GM12878 (cell line): ENCODE results near the gene CYSRT1. TPM values are rescaled to one million over a fixed set of nuclear protein-coding genes. Genes with fewer than 3 reads are reported as not detected.

ENCODE experiments used
- ATAC-seq: fragments of 200-7000 bp; cut with Tn5 transposase; 3 replicates; pipeline ENCODE4 v1.9.1; 2020; ENCODE audit warnings: mild to moderate bottlenecking, moderate library complexity
- BruUV-seq: library from RNA; stranded (reverse); fragments of 400-500 nt; replicated peaks from 2 replicates; lab custom pipeline; 2021; lab: Mats Ljungman, UMichigan
- CTCF ChIA-PET: fragments of 300-600 bp; sonication (Branson Sonifier 250); formaldehyde crosslinking; extraction: SDS; loops from one replicate; lab custom pipeline; 2021; ENCODE audit warnings: inconsistent platforms; lab: Yijun Ruan, JAX
- POLR2A ChIA-PET: fragments of 350-600 bp; formaldehyde crosslinking; extraction: SDS; loops from one replicate; lab custom pipeline; 2021; ENCODE audit warnings: inconsistent platforms; lab: Charles Lee
- RAD21 ChIA-PET: fragments of 300-600 bp; sonication (Branson Sonifier 250); formaldehyde crosslinking; loops from one replicate; lab custom pipeline; 2023; ENCODE audit warnings: antibody characterized with exemption; ENCODE audit not compliant: unreplicated experiment; lab: Charles Lee
- SMC1A ChIA-PET: fragments of 300-600 bp; sonication (Branson Sonifier 250); formaldehyde crosslinking; loops from one replicate; lab custom pipeline; 2023; ENCODE audit not compliant: unreplicated experiment, uncharacterized antibody; lab: Charles Lee
- DNase-seq: peaks from one replicate; pipeline ENCODE4 v3.0.0-alpha.2; 2011; ENCODE audit warnings: low read depth, low spot score
- FAIRE-seq: peaks from 3 replicates; lab custom pipeline; 2011; peaks lifted over from hg19 to GRCh38; lab: Jason Lieb, UNC
- H2AFZ ChIP-seq: 2 replicates; pipeline ENCODE4 v1.6.0; 2011; ENCODE audit warnings: low read depth, low read length, control low read depth; ENCODE audit not compliant: control insufficient read depth
- H3K27ac ChIP-seq: 2 replicates; pipeline ENCODE4 v1.5.1; 2011; ENCODE audit warnings: control low read depth; ENCODE audit not compliant: control insufficient read depth, insufficient read depth
- H3K27me3 ChIP-seq, 2 experiments: replicated peaks in 1 of 2; 2 replicates each; pipeline versions ENCODE4 v1.6.0 to v1.6.1; 2011; ENCODE audit warnings: low read length in 1 of 2; ENCODE audit not compliant: control insufficient read depth in 2 of 2, insufficient read depth in 2 of 2
- H3K36me3 ChIP-seq, 2 experiments: 2 replicates each; pipeline ENCODE4 v1.5.1; 2011; ENCODE audit warnings: low read length in 1 of 2; ENCODE audit not compliant: control insufficient read depth in 2 of 2, insufficient read depth in 2 of 2
- H3K4me1 ChIP-seq: 2 replicates; pipeline ENCODE4 v1.6.1; 2011; ENCODE audit warnings: mild to moderate bottlenecking, low read length, moderate library complexity, mixed read lengths; ENCODE audit not compliant: control insufficient read depth, insufficient read depth
- H3K4me2 ChIP-seq: 2 replicates; pipeline ENCODE4 v1.6.0; 2011; ENCODE audit warnings: control low read depth; ENCODE audit not compliant: control insufficient read depth, insufficient read depth
- H3K4me3 ChIP-seq: fragments of 200-600 bp; sonication (generic); 2 replicates; pipeline ENCODE4 v1.5.1; 2016
- H3K79me2 ChIP-seq: 2 replicates; pipeline ENCODE4 v1.6.0; 2011; ENCODE audit warnings: low read length; ENCODE audit not compliant: control insufficient read depth, insufficient read depth
- H3K9ac ChIP-seq: 2 replicates; pipeline ENCODE4 v1.8.0; 2011; ENCODE audit warnings: low read length, control low read depth, mixed read lengths; ENCODE audit not compliant: control insufficient read depth, insufficient read depth
- H3K9me3 ChIP-seq: replicated peaks from 3 replicates; pipeline ENCODE4 v1.5.1; 2011; ENCODE audit warnings: mild to moderate bottlenecking, low read length; ENCODE audit not compliant: control insufficient read depth, insufficient read depth
- H4K20me1 ChIP-seq: 2 replicates; pipeline ENCODE4 v1.6.0; 2011; ENCODE audit not compliant: control insufficient read depth, insufficient read depth
- BMI1 ChIP-seq: fragments of 450-650 bp; IDR thresholded peaks from 2 replicates; pipeline ENCODE4 v1.6.1; 2016; ENCODE audit warnings: mild to moderate bottlenecking, moderate library complexity, borderline replicate concordance
- IKZF2 ChIP-seq, 2 experiments: fragments of 450-650 bp; IDR thresholded peaks; 2 replicates each; pipeline ENCODE4 v1.6.1; 2017; ENCODE audit warnings: mild to moderate bottlenecking in 2 of 2, moderate library complexity in 2 of 2
- KDM1A ChIP-seq: fragments of 200-600 bp; sonication (generic); IDR thresholded peaks from 2 replicates; pipeline ENCODE4 v1.6.1; 2016; ENCODE audit warnings: borderline replicate concordance
- MYC ChIP-seq: IDR thresholded peaks from 2 replicates; pipeline ENCODE4 v1.6.1; 2011; ENCODE audit warnings: mild to moderate bottlenecking, low read length, moderate library complexity, inconsistent platforms; ENCODE audit not compliant: insufficient read depth, insufficient replicate concordance, insufficient read length, severe bottlenecking
- NFYA ChIP-seq: IDR thresholded peaks from 2 replicates; pipeline ENCODE4 v1.6.1; 2011; ENCODE audit warnings: low read depth, mild to moderate bottlenecking, low read length, improper control_type of control experiment, borderline replicate concordance
- SMARCA5 ChIP-seq: fragments of 450-650 bp; IDR thresholded peaks from 2 replicates; pipeline ENCODE4 v1.6.1; 2017; ENCODE audit warnings: mild to moderate bottlenecking
- SPI1 ChIP-seq: IDR thresholded peaks from 2 replicates; pipeline ENCODE4 v1.6.1; 2011; ENCODE audit warnings: low read depth, mild to moderate bottlenecking, low read length, moderate library complexity, borderline replicate concordance; ENCODE audit not compliant: insufficient read depth
- YBX1 ChIP-seq: fragments of 450-650 bp; IDR thresholded peaks from 2 replicates; pipeline ENCODE4 v1.6.1; 2016; ENCODE audit warnings: antibody characterized with exemption
- WGBS: methylation state at CpG from one replicate; pipeline ENCODE4 v1.1.6; 2016; ENCODE audit warnings: low lambda C conversion rate; ENCODE audit not compliant: insufficient replicate concordance, insufficient coverage; ENCODE audit errors: missing lambda C conversion rate; 5-methylcytosine and 5-hydroxymethylcytosine counted together
- in situ Hi-C: fragments of 300-500 bp; cut with MboI; formaldehyde crosslinking; loops from 9 replicates; pipeline ENCODE4 v1.14.3; 2018; ENCODE audit warnings: mixed read lengths
- intact Hi-C: fragments of 100-400 bp; cut with micrococcal nuclease; formaldehyde crosslinking; loops from one replicate; pipeline ENCODE4 v1.14.2; 2022; ENCODE audit not compliant: unreplicated experiment
- polyA plus RNA-seq, 11 experiments: library from polyadenylated mRNA; depleted of rRNA in 4 of 11; unstranded in 6 of 11; stranded (reverse) in 5 of 11; fragments of >200 nt; fragmentation: Nextera tagmentation in 4 of 11; fragmentation: Illumina TruSeq in 1 of 11; extraction: Ambion mirVana in 4 of 11; extraction: Trizol in 1 of 11; gene quantifications; 1 replicate in 1 of 11; 2 replicates in 10 of 11; pipeline versions ENCODE4 v1.2.1 to v1.2.3, GENCODE V29; 2011 to 2016; ENCODE audit warnings: inconsistent platforms in 2 of 11, missing spikeins in 2 of 11, low read depth in 1 of 11
- total RNA-seq, 4 experiments: library from RNA; depleted of rRNA in 3 of 4; stranded (reverse); fragments of >200 nt in 3 of 4; fragmentation: Illumina TruSeq in 1 of 4; extraction: Trizol in 1 of 4; gene quantifications; 2 replicates each; pipeline versions ENCODE4 v1.2.1 to v1.2.3, GENCODE V29; 2013 to 2021
- TF ChIP-seq, protein P1 (sequence below): fragments of 450-650 bp; IDR thresholded peaks from 2 replicates; pipeline ENCODE4 v1.6.1; 2016; ENCODE audit warnings: mild to moderate bottlenecking
- TF ChIP-seq, protein P2 (sequence below): fragments of 450-650 bp; IDR thresholded peaks from 2 replicates; pipeline ENCODE4 v1.6.1; 2017; ENCODE audit warnings: antibody characterized with exemption, mild to moderate bottlenecking, moderate library complexity
- TF ChIP-seq, protein P3 (sequence below): fragments of 450-650 bp; conservative IDR thresholded peaks from 2 replicates; pipeline ENCODE4 v1.6.1; 2017; ENCODE audit warnings: mild to moderate bottlenecking, moderate library complexity

Gene CYSRT1
- total and polyA plus RNA-seq, 10 of the 15 experiments (the other 5 are each of a cell fraction or from before 2014, with no cell fraction given) = 0.24 to 3.6 (median 0.97) TPM; not detected in 1

GRCh38 chr9:137188086-137188489 lies 36.9 kb upstream of the CYSRT1 start (continued):
- TF ChIP-seq SPI1 (no peak), BMI1 (no peak), SMARCA5 (no peak), MYC (no peak), YBX1 (no peak), IKZF2 (IDR thresholded peaks at IDR 0.05) (no peak)
- TF ChIP-seq, protein P1, sequence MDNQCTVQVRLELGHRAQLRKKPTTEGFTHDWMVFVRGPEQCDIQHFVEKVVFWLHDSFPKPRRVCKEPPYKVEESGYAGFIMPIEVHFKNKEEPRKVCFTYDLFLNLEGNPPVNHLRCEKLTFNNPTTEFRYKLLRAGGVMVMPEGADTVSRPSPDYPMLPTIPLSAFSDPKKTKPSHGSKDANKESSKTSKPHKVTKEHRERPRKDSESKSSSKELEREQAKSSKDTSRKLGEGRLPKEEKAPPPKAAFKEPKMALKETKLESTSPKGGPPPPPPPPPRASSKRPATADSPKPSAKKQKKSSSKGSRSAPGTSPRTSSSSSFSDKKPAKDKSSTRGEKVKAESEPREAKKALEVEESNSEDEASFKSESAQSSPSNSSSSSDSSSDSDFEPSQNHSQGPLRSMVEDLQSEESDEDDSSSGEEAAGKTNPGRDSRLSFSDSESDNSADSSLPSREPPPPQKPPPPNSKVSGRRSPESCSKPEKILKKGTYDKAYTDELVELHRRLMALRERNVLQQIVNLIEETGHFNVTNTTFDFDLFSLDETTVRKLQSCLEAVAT = peak; percentile 47; the same call in 1 of the 2 replicates

DNA sequence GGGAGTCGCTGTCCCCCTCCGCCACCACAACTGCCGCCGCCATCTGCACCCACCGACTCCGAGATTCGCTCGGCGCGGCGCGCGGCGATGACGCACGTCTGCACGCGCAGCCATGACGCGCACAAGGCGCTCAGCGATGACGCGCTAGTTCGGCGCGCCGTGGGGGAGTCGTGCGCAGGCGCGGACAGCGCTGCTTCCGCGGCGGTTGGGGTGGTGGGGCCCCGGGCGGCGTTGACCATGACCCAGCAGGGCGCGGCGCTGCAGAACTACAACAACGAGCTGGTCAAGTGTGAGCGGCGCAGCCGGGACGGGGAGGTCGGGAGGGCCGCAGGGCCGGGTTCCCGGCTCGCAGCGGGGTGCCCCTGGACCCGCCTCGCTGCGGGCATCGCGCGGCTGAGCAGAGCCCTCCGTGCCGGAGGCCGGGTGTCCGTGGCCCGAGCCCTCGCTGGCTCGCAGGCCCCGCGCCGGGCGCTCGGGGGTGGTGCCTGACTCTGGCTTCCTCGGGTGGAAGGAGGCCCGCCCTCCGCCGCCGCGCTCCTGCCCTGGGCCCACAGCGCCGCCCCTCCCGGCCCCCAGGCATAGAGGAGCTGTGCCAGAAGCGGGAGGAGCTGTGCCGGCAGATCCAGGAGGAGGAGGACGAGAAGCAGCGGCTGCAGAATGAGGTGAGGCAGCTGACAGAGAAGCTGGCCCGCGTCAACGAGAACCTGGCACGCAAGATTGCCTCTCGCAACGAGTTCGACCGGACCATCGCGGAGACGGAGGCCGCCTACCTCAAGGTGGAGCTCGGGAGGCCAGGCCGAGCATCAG lies 36.3 kb upstream of the CYSRT1 start, which contains the start of the genes ANAPC2 and SSNA1:
ANAPC2 (minus strand) TSS at position 71 of the 807 bp plus-strand sequence; CDS start at position 43, 28 bp downstream.
SSNA1 (plus strand) TSS at position 187 of the 807 bp plus-strand sequence; CDS start at position 238, 51 bp downstream.
- ATAC-seq = peak; percentile 92
- intact Hi-C loops = loop anchor here (5.0 kb wide), 2 partner anchors 34 to 61 kb away; partner anchors contain the start of gene RNF208
- TF ChIP-seq, protein P2, sequence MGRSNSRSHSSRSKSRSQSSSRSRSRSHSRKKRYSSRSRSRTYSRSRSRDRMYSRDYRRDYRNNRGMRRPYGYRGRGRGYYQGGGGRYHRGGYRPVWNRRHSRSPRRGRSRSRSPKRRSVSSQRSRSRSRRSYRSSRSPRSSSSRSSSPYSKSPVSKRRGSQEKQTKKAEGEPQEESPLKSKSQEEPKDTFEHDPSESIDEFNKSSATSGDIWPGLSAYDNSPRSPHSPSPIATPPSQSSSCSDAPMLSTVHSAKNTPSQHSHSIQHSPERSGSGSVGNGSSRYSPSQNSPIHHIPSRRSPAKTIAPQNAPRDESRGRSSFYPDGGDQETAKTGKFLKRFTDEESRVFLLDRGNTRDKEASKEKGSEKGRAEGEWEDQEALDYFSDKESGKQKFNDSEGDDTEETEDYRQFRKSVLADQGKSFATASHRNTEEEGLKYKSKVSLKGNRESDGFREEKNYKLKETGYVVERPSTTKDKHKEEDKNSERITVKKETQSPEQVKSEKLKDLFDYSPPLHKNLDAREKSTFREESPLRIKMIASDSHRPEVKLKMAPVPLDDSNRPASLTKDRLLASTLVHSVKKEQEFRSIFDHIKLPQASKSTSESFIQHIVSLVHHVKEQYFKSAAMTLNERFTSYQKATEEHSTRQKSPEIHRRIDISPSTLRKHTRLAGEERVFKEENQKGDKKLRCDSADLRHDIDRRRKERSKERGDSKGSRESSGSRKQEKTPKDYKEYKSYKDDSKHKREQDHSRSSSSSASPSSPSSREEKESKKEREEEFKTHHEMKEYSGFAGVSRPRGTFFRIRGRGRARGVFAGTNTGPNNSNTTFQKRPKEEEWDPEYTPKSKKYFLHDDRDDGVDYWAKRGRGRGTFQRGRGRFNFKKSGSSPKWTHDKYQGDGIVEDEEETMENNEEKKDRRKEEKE = 0 out of 2 replicates have a peak, but pooled peaks have one; percentile 20
- TF ChIP-seq, protein P3, sequence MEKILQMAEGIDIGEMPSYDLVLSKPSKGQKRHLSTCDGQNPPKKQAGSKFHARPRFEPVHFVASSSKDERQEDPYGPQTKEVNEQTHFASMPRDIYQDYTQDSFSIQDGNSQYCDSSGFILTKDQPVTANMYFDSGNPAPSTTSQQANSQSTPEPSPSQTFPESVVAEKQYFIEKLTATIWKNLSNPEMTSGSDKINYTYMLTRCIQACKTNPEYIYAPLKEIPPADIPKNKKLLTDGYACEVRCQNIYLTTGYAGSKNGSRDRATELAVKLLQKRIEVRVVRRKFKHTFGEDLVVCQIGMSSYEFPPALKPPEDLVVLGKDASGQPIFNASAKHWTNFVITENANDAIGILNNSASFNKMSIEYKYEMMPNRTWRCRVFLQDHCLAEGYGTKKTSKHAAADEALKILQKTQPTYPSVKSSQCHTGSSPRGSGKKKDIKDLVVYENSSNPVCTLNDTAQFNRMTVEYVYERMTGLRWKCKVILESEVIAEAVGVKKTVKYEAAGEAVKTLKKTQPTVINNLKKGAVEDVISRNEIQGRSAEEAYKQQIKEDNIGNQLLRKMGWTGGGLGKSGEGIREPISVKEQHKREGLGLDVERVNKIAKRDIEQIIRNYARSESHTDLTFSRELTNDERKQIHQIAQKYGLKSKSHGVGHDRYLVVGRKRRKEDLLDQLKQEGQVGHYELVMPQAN = peak; percentile 90
- TF ChIP-seq KDM1A = no peak
- TF ChIP-seq NFYA = no peak

More for the DNA sequence above, 36.3 kb upstream of the CYSRT1 start, which contains the start of the genes ANAPC2 and SSNA1:
- ChIA-PET CTCF (interaction anchor here (0.5 to 2.7 kb wide), 20 partner anchors 12 to 221 kb away, joined by 3 to 21 read pairs (median 6); partner anchors contain the start of genes CYSRT1, MAN1B1, RNF208 and RNF224), SMC1A (interaction anchor here (0.7 to 2.5 kb wide), 11 partner anchors 8 to 93 kb away, joined by 3 to 13 read pairs (median 4); partner anchors contain the start of gene TPRN), RAD21 (interaction anchor here (0.6 to 3.6 kb wide), 16 partner anchors 8 to 162 kb away, joined by 3 to 23 read pairs (median 5); partner anchors contain the start of genes DPP7, RNF208, RNF224 and TPRN), POLR2A (interaction anchor here (0.5 to 4.6 kb wide), 17 partner anchors 10 to 197 kb away, joined by 3 to 22 read pairs (median 6); partner anchors contain the start of genes CYSRT1, LRRC26, RNF208 and RNF224)
- peaks cover 35% of the 10 kb centered on the region for H3K79me2 ChIP-seq
- H3K9me3 ChIP-seq = no peaks in the 10 kb centered on the region
- peak within 1 kb of the TSS; percentile 77 for H3K27ac ChIP-seq
- WGBS = under 1% methylated on average over 98 of the region's 98 CpGs
- H3K4me2 ChIP-seq = peak within 1 kb of the TSS; percentile 93
- peak within 1 kb of the TSS; percentile 99 for H3K4me3 ChIP-seq
- H3K36me3 ChIP-seq = peaks cover under 1 to 15% of the 10 kb centered on the region in 2 experiments; a peak in 3 of 4 replicates
- H3K4me1 ChIP-seq = peaks cover 22% of the 10 kb centered on the region
- no peaks in the 10 kb centered on the region for H3K27me3 ChIP-seq
- peak; percentile 82 for DNase-seq
- H4K20me1 ChIP-seq = peaks cover 7% of the 10 kb centered on the region; the same call in 1 of the 2 replicates
- peak within 1 kb of the TSS; percentile 80 for H3K9ac ChIP-seq
- in situ Hi-C loops = no loop called here
- FAIRE-seq = peak; percentile 91
- BruUV-seq = TSS peak; percentile 90
- H2AFZ ChIP-seq = peak within 1 kb of the TSS; percentile 87
